NB4 (cell line): ENCODE measurements around the gene FLT1.

Experiments used
- CTCF ChIP-seq: IDR thresholded peaks from one replicate; pipeline ENCODE4 v1.5.1; 2012; ENCODE audit warnings: low read depth, low read length
- MAX ChIP-seq: IDR thresholded peaks from 2 replicates; pipeline ENCODE4 v1.6.1; 2011; ENCODE audit warnings: low read depth, low read length
- MYC ChIP-seq: IDR thresholded peaks from 2 replicates; pipeline ENCODE4 v1.6.1; 2011; ENCODE audit warnings: low read depth, low read length
- POLR2A ChIP-seq: IDR thresholded peaks from 2 replicates; pipeline ENCODE4 v1.6.1; 2011; ENCODE audit warnings: mild to moderate bottlenecking; ENCODE audit not compliant: insufficient read length; ENCODE audit errors: extremely low read depth

- TF ChIP-seq POLR2A (no peak), CTCF (no peak), MYC (no peak), MAX (no peak)
Measured at GRCh38 chr13:28458608-28459007, 36.3 kb downstream of the FLT1 start.
